C1 segment of cervical spinal cord (tissue), 14 donors: ENCODE data around the gene LRP8.

Experiments used
- DNase-seq, 14 donors: peaks; one replicate each; lab custom pipeline; 2025; lab: John Stamatoyannopoulos, UW

Gene LRP8

GRCh38 chr1:53359934-53360276 is 32.0 kb upstream of the LRP8 start:
- no peak for DNase-seq

DNA sequence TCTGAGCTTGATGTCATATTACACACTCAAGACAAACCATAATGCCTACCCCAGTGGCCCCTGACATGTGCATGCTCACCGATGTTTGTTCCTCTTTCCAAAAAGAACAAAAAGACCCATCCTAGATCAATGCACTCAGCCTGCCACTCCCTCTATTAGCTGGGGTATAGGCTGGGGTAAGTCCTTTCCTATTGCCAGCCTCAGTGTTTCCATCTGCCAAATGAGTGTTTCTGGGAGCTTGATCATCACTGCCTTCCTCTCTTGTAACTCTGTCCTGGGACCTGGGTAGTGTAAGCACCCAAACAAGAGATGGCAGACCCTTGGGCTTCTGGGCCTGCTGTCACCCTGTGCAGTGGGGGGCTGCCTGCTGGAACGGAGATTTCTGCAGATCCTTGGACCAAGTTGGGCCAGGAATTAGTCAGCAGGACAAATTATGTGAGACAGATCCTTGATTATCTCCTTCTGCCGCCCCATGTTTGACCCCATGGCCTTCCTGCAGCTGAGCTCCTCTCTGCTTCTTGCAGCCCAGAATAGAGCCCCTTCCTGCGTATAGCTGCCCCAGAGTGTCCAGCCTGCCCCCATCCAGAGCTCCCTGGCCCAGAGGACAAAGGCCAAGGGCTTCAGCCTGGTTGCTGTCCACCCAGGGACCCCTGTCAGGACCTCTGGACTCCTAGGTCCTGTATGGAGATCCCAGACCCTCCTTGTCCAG is 31.5 kb upstream of the LRP8 start:
- no peak for DNase-seq

GRCh38 chr1:53356637-53357036 is 28.8 kb upstream of the LRP8 start:
- DNase-seq: no peak

- DNase-seq: no peak
These were observed 26.2 kb upstream of the LRP8 start for GRCh38 chr1:53354119-53354518.

DNA sequence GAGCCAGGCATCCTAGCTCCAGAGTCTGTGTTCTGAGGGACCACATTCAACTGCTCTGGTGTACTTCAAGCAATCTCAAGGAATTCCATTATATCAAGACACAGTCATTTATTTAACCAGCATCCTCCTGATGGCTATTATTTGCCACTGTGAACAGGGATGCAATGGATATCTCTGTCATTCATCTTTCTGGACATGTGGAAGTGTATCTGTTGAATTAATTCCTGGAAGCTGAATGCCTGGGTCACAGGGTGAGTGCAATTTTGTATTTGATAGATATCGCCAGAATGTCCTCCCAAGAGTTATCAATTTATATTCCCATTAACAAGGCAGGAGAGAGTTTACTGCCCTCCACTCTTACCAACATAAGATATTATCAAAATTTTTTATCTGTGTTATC is 24.7 kb upstream of the LRP8 start:
- no peak for DNase-seq

GRCh38 chr1:53350853-53351767 is 23.2 kb upstream of the LRP8 start:
- no peak for DNase-seq

DNA sequence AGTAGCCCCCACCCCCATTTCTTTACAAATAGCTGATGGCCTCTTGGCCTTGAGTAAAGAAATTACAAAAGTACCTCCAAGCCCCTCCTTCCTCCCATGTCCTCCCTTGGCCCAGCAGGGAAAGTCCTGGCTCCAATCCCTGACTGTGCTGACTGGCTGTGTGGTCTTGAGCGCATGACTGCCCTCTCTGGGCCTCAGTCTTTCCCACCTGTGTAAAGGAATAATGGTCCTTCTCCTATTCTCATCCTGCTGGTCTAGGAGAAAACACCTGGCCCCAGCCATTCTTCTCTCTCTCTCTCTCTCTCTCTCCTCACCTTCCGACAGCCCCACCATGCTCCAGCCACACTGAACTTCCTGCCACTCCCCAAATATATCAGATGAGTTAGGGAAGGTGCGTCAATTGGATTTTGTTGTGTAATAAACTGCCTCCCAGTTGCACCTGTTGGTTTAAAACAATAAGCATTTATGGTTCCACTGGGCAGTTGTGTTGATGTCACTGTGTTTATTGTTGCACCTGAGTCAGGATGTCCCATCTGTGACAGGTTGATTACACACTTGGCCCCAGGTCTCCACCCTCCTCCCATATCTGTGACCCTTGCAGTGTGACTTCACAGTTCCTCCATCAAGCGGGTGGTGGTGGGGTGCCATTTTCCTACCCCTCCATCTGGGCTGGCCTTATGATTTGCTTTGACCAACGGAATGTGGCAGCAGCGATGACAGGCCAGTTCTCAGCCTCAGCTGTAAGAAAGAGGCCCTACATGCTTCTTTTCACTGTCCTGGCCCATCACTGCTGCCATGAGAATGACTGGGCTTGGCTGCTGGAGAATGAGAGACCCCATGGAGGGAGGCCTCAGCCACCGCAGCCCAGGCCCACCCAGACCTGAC is 22.3 kb upstream of the LRP8 start:
- DNase-seq: no peak

- no peak for DNase-seq
These were observed 21.5 kb upstream of the LRP8 start for GRCh38 chr1:53349369-53349835.

- no peak for DNase-seq
These were observed 20.9 kb upstream of the LRP8 start for GRCh38 chr1:53348486-53349368.

GRCh38 chr1:53346814-53347176 is 18.9 kb upstream of the LRP8 start:
- DNase-seq: no peak

- DNase-seq: no peak
These were observed 18.3 kb upstream of the LRP8 start for GRCh38 chr1:53345996-53346813.

DNA sequence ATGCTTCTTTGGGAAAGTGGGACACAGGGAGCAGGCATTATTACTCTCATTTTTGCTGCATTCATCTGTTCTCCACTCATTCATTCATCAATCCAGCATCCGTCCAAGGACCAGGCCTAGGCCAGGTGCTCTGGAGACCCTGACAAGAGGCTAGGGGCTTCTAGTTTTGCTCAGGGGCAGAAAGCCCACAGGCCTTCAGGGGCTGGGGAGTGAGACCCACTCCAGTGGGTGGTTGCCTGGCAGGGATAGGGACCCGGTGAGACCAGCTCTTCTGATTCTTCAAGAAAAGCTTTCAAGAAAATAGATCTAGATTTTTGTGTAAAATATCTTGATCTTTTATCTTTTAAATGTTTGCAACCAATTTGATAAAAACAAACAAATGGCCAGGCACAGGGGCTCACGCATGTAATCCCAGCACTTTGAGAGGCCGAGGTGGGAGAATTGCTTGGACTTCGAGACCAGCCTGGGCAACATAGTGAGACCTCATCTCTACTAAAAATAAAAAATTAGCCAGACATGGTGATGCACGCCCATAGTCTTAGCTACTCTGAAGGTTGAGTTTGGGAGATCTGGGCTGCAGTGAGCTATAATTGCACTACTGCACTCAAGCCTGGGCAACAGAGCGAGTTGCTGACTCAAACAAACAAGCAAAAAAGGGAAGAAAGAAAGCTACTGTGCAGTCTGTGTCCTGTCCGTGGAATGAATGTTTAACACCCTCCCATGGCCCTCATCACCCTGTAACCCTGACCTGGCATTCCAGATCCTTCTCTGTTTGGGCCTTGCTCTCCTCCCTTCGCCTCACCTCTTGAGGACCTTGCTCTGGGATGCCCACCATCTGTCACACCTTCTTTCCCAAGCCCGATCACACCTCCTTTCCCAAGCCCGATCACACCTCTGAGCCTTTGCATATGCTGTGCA is 17.3 kb upstream of the LRP8 start:
- no peak for DNase-seq

DNA sequence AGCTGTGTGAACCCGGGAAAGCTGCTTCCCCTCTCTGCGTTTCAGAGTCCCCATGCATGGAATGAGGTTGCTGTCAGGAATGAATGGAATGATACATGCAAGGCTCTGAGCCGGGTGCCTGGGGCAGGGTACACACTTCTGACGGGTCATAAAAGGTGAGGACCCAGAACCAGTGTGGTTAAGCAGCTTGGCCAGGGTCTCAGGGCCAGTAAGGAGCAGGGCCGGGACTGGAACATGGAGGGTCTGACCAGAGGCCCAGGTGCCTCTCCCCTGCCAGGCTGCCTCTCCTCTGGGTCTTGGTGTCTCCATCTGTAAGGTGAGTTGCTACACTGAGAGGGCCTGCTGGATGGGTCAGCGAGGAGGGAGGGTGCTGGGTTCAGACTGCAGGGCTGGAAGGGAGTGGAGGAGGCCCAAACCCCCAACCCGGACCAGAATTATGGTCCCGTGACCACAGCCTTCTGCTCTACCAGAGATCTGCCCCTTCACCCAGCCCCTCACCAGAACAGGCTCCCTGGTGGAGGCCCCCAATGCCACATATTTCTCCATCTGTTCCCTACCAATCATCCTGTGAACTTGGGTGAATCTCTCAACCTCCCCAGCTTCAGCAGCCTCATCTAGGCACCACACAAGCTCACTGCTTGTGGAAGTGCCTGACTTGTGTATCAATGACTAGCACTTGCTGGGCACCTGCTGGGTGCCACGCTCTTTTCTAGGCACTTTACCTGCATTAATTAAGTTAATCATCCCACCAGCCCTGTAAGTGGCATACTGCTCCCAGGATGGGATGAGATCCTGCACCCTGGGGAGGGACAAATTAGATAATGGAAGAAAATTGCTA is 16.2 kb upstream of the LRP8 start:
- DNase-seq: no peak

DNA sequence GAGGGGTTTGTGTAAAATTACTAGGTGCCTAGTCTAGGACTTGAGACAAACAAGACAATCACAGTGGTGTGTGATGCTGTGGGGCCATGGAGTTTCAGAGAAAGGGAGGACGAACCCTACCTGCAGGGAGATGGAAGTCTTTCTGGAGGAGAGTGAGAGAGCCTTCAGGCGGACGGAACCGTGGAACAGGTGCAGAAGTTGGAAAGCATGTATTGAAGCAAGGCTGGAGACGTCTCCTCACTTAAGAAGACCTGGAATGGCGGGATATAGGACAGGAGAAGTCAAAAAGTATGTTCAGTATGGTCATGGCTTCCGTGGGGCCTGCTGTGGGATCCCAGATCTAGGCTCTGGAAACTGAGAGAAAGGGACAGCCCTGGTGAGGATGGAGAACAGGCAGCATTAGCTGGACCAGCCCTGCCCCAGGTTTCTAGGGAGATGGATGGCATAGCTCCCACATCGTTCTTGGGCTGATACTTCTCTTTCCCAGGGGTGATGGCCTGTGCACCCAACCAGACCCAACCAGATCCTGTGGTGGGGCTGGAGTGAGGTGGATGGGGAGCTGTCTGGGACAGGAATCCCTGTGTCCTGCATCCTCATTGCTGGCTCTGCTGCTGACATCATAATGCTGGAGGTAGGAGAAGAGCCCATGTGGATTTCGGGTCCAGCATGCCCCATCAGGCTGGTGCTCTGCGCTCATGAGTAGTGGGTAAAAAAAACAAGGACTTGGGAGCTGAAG is 15.0 kb upstream of the LRP8 start:
- no peak for DNase-seq

- DNase-seq: no peak
These were observed 14.3 kb upstream of the LRP8 start for GRCh38 chr1:53341961-53342707.

DNA sequence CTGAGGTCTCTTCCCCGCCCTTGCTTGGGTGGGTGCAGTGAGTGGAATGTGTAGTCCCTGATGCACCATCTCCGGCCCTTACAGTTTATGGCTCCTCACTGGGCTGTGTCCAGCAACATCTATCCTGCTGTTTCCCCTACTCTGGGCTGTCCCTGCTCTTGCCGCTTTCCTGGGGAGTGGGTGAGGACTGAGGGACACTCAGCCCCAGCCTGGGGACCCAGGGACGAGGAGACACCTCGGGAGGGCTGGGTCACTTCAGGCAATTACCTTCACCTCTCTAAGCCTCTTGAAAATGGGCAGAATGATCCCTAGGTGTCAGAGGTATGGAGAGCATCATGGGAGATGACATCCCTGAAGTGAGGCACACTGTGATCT is 13.6 kb upstream of the LRP8 start:
- DNase-seq: no peak
